ENCODE results near the gene ZBTB32.
A peak's percentile ranks its signal among the peaks of the same experiment; 100 is the strongest.

GRCh38 chr19:35716801-35717664 lies 12.7 kb downstream of the ZBTB32 start:
- TF ChIP-seq EZH2 (IDR thresholded peaks at IDR 0.05; ENCODE audit: insufficient read depth, low read length) (no peak), CTCF (IDR thresholded peaks at IDR 0.05; ENCODE audit: insufficient read depth, low read depth, low read length) (peak; percentile 75)
